Activated CD8-positive, alpha-beta memory T cell treated with anti-CD3 and anti-CD28 coated beads for 48 hours (primary cell): Measurements from ENCODE around the gene CDK12.

Source experiments
- DNase-seq, 3 experiments: peaks; one replicate each; pipeline ENCODE4 v3.0.0-alpha.2; 2020; ENCODE audit warnings: low read depth in 2 of 3, low spot score in 2 of 3

The CDK12 gene

GRCh38 chr17:39548494-39549225 is 87.4 kb downstream of the CDK12 start:
- no peak for DNase-seq

DNA sequence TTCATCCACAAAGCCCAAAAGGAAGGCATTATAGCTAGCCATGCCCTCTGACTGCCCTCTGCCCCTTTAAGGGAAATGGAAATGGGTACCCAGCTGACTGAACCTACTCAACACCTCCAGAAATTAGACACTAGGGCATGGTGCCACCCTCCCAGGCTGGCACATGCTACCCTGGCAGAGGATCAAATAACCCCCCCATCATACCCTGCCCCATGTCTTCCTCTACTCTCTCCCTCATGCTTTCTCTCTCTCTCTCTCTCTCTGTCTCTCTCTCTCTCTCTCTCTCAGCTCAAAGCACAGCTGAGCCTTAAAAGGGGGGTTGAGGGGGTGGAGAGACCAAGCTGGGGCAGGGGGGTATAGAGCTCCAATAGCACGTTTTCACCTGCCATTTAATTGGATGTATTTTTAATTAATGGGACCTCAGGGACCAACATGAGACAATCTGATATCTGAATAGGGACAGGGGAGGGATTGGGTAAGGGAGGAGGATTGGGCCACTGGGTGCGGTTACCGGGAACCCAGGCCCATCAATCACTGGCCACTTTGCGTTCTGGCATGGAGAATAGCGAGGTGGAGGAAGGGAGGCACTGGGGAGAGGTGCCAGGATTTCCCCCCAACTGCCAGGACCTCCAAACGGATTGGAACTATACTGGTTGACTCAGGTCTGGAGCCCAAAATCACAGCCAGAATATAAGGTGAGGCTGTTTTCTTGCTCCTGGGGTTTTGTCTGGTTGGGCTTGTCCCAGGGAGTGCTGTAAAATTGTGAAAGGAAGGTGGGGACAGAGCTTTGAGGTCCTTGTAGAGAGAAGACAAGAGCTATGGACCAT is 88.7 kb downstream of the CDK12 start:
- no peak for DNase-seq

DNA sequence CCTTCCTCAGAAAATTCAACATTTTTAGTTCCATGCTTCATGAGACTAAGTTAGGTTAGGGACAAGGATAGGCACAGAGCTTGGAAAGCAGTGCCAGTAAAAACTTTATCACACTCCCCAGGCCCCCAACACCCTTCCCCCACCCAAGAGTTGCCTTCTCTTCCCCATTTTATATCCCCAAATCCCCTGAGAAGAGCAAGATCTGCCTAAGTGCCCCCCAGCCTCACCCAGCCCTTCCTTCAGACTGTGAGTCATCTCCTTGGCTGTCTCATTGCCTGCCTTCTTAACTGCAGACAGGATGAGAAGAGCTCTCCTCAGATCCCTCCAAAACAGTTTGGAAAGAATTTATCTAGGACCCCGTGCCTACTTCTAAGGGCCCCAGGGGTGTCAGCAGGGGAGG is 90.6 kb downstream of the CDK12 start:
- DNase-seq = no peak

DNA sequence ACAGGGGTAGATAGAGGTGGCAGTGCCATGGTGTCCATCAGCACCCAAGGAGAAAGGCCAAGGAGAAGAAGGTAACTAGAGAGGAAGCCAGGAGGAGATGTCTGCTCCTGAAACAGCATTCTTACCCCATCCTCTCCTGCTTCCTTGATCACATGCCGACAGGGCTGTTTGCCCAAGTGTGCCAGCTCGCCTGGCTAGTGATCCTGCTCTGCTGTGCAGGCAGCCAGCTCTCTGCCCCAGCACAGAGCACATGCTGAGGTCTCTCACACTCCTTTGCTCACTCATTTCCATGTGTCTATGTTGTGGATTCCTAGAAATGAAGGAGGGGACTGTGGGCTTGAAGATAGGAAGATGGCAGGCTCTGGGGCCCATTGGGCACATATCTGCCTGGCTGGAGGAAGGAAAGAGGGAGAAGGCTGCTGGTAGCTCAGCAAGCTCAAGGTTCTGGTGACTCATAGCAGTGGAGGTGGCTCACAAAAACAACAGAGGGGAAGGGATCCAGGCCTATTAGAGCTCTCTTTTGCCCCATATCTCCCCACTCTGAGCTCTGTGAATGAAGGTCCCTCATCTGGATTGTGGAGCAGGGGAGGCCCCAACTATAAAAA is 92.2 kb downstream of the CDK12 start:
- DNase-seq = no peak

DNA sequence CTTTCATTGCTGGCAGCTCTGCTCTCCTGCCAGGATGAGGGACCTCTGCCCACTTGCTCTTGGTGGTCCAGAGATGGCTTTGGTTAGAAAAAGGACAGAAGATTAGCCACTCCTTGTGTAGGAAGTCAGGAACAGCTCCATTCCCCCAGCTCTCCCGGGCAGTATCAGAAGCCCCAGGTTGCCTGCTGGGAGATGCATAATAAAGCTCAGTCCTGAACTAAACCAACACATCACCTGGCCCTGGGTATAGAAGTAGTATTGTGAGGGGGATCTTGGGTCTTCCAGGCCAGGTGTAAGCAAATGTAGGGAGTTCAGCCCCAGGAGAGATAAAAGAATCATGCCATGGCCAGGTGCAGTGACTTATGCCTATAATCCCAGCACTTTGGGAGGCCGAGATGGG is 94.1 kb downstream of the CDK12 start:
- DNase-seq = no peak

DNA sequence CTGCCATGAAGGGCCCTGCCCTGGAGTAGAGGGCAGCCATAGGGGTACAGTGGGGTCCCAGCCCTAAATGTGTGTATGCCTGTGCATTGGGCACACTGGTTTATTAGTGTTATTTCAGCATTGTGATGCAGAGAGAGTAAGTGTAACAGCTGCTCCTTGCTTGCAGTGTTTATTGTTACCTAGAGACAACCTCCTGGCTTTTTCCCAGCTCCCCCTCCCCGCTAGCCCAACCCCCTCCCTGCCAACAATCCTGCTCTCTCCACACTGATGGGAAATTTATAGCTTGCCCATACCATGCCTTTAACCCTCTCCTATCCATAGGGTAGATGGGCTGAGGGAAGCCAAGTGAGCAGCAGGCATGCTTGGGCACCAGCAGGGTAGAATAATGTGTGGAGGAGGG is 95.1 kb downstream of the CDK12 start:
- no peak for DNase-seq

- DNase-seq = no peak
Observed at GRCh38 chr17:39562395-39562794, 101.1 kb downstream of the CDK12 start.

DNA sequence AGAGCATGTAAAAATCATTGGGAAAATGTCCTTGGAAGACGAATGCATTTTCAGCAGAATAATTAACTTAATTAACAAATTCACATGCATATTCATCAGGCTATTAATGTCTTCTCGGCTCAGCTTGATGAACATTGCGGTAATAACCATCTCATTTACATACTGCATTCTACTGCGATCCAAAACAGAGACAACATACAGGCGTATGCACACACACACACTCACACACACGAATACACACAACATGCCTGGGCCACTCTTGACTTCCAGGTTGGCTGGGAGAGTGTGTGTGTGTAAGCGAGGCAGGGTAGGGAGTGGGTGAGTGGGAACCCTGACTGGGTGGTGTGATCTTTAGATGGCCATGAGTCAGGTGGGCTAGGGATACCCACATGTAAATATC is 101.7 kb downstream of the CDK12 start:
- no peak for DNase-seq

DNA sequence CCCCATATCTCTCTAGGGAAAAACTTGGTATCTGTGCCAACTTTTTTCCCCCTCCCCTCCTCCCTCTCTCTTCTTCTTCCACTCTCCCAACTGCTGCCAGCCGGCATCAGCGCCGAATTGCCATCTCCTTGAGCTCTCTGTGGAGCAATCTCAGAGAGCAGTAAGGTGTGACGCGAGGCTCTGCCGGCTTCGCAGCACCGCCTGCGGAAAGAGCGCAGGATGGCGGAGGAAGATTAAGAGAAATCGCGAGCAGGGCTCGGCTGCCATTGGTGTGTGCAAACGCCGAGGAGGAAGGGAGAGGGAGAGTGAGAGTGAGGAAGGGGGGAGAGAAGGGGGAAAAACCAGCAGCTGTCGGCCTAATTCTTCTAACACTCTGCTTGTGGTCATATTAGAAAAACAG is 102.2 kb downstream of the CDK12 start:
- no peak for DNase-seq

GRCh38 chr17:39564211-39564848 is 103.0 kb downstream of the CDK12 start:
- no peak for DNase-seq

- DNase-seq = no peak
Observed at GRCh38 chr17:39566094-39566850, 105.0 kb downstream of the CDK12 start.

DNA sequence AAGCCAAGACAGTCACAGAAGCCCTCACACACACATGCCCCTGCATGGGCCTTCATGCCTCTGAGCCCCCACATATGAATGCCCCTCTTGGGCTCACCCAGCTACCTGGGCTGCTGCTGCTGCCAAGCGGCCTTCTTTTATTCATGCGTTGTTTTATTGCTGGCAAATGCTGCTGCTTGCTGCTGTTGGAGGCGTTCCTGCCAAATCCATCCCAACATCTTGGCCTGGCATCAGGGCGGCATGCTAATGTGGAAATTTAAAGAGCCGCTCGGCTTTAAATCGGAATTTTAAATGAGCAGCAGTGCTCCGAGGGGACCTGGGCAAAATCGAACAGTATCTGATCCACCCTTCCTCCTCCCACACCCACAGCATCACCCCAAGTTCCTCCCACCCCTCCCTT is 107.4 kb downstream of the CDK12 start:
- no peak for DNase-seq

DNA sequence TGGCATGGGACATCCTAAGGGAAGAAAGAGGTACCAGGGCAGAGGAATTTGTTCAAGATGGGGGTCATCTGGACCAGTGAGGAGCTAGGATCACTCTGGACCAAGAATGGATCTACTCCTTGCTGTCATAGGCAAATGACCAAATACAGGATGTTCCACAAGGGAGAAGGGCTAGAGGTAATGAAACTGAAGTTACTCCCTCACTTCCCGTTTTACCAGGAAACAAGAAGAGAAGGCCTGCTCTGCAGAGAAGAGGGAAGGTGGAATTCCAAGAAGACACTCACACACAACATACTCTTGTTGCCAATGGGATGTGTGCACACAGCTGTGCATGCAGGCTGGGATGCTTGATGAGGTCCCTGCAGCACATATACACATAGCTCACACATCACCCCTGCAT is 107.8 kb downstream of the CDK12 start:
- DNase-seq = no peak

GRCh38 chr17:39572121-39572520 is 110.8 kb downstream of the CDK12 start:
- DNase-seq = no peak

- peak in 1 of 3 experiments; percentile 16 for DNase-seq
Observed at GRCh38 chr17:39573447-39574298, 112.4 kb downstream of the CDK12 start.

DNA sequence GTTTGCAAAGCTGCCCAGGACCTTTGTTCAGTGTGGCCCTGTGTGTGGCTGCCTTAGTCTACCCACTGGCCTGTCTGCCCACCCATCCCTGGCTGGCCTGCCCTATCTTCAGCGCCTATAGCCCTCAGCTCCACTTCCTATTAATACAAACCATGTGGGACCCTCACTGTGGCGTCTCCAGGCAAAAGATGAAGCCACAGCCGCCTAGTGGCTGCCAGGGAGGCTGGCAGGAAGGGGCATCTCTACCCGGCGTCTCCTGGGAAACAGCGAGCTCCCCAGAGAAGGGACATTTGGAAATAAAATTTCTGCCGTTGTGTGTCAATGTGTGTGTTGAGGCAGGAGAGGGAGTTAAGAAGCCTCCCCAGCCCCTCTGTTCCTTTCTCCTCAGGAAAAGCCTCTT is 114.9 kb downstream of the CDK12 start:
- DNase-seq = no peak

DNA sequence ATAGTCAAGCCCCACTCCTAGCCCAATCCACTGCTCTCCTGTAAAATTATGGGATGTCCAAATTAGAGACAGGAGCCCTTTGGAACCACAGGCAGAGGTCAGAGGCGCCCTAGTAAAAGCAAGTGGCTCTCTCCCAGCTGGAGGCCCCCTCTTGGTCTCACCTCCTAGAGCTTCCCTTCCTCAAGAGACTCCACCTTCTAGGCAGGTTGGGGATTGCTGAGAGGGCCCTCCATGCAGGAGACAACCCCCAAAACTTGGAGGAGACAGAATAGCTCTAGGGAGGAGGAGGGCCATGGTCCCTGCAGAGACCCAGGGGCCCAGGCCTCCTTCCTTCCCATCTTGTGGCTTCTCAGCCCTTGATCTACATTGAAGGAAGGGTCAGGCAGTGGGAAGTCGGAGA is 117.0 kb downstream of the CDK12 start:
- DNase-seq = no peak

- no peak for DNase-seq
Observed at GRCh38 chr17:39579318-39580081, 118.2 kb downstream of the CDK12 start.

DNA sequence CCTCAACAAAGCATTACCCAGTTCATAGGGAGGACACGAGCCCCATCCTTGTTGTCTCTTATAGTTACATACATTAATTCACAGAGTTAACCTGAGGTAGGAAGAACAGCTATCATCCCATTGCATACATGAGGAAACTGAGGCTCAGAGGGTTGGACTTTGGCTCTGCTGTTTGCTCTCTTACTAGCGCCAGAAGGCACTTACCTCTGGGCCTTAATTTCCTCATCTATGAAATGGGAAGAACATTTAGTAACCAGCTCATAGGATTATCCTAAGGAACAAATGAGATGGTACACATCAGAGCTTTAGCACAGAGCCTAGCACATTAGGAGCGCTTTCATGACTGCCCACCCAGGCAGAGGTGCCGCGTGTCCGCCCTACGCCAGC is 118.8 kb downstream of the CDK12 start:
- DNase-seq = no peak
